ENCODE results near the gene CAPN14. TPM values are rescaled to one million over a fixed set of nuclear protein-coding genes. Genes with fewer than 3 reads are reported as not detected.

Gene CAPN14
- total RNA-seq, 2 experiments from 2014 or later = 0.20 to 0.30 TPM

- Histone ChIP-seq H3K36me3 (ENCODE audit: insufficient read depth, low read length) (no peaks in the 10 kb centered on the region), H3K27me3 (ENCODE audit: control insufficient read depth in 1 of 2, insufficient read depth in 2 of 2, low read length in 2 of 2) (peaks cover 33 to 43% of the 10 kb centered on the region in 2 experiments), H3K4me3 (ENCODE audit: low read length) (no peak overlapping the region), H3K4me1 (ENCODE audit: insufficient read depth, low read length) (peaks cover 10% of the 10 kb centered on the region), H3K9me3 (ENCODE audit: control insufficient read depth in 1 of 2, insufficient read depth in 1 of 2, low read length in 2 of 2) (no peaks in the 10 kb centered on the region), H3K27ac (ENCODE audit: low read depth in 1 of 2, low read length in 2 of 2) (no peak overlapping the region)
- TF ChIP-seq CTCF (IDR thresholded peaks at IDR 0.05) = no peak
- DNase-seq (no peak), ATAC-seq (ENCODE audit: poor library complexity) (no peak)
- Mint-ChIP-seq H3K9me3 (no peaks in the 10 kb centered on the region), H3K36me3 (ENCODE audit: low read depth) (no peaks in the 10 kb centered on the region), H3K4me3 (no peak overlapping the region), H3K27me3 (peaks cover 69% of the 10 kb centered on the region), H3K27ac (no peak overlapping the region), H3K4me1 (ENCODE audit: low read depth) (peaks cover 7% of the 10 kb centered on the region)
- intact Hi-C loops (cut with DNase I, micrococcal nuclease) = no loop called here
- ChIA-PET CTCF (no interaction called here), POLR2A (no interaction called here)
Observed at GRCh38 chr2:31132786-31133185, 84.5 kb downstream of the CAPN14 start.

- intact Hi-C loops (cut with DNase I, micrococcal nuclease) = no loop called here
Observed at GRCh38 chr2:31131871-31132270, 85.4 kb downstream of the CAPN14 start.

GRCh38 chr2:31129375-31130171, 87.7 kb downstream of the CAPN14 start:
- Mint-ChIP-seq H3K27ac (no peak overlapping the region), H3K27me3 (peaks cover 42% of the 10 kb centered on the region), H3K4me3 (no peak overlapping the region), H3K4me1 (ENCODE audit: low read depth) (no peaks in the 10 kb centered on the region), H3K9me3 (no peaks in the 10 kb centered on the region), H3K36me3 (ENCODE audit: low read depth) (no peaks in the 10 kb centered on the region)
- CTCF ChIA-PET = no interaction called here
- no peak for DNase-seq
- no peaks in the 10 kb centered on the region for H3K9me3 ChIP-seq (ENCODE audit: control insufficient read depth in 1 of 2, insufficient read depth in 1 of 2, low read length in 2 of 2)
- peaks cover 8 to 14% of the 10 kb centered on the region in 2 experiments for H3K27me3 ChIP-seq (ENCODE audit: control insufficient read depth in 1 of 2, insufficient read depth in 2 of 2, low read length in 2 of 2)
- no peak overlapping the region for H3K27ac ChIP-seq (ENCODE audit: low read depth in 1 of 2, low read length in 2 of 2)
- H3K4me1 ChIP-seq (ENCODE audit: insufficient read depth, low read length) = no peaks in the 10 kb centered on the region
- no peak overlapping the region for H3K4me3 ChIP-seq (ENCODE audit: low read length)
- no peaks in the 10 kb centered on the region for H3K36me3 ChIP-seq (ENCODE audit: insufficient read depth, low read length)
- intact Hi-C loops (cut with DNase I, micrococcal nuclease) = no loop called here
- POLR2A ChIA-PET = no interaction called here
- no peak for TF ChIP-seq CTCF (IDR thresholded peaks at IDR 0.05)
- ATAC-seq (ENCODE audit: poor library complexity) = no peak

More at GRCh38 chr2:31131871-31132270, 85.4 kb downstream of the CAPN14 start:
- no peaks in the 10 kb centered on the region for H3K36me3 ChIP-seq (ENCODE audit: insufficient read depth, low read length)
- H3K27me3 ChIP-seq (ENCODE audit: control insufficient read depth in 1 of 2, insufficient read depth in 2 of 2, low read length in 2 of 2) = peaks cover 29 to 37% of the 10 kb centered on the region in 2 experiments
- no peaks in the 10 kb centered on the region for H3K9me3 Mint-ChIP-seq
- H3K27me3 Mint-ChIP-seq = peaks cover 65% of the 10 kb centered on the region
- ATAC-seq (ENCODE audit: poor library complexity) = no peak
- H3K27ac Mint-ChIP-seq = no peak overlapping the region
- DNase-seq = no peak
- no peaks in the 10 kb centered on the region for H3K36me3 Mint-ChIP-seq (ENCODE audit: low read depth)
- peaks cover 3% of the 10 kb centered on the region for H3K4me1 Mint-ChIP-seq (ENCODE audit: low read depth)
- H3K4me3 ChIP-seq (ENCODE audit: low read length) = no peak overlapping the region
- POLR2A ChIA-PET = no interaction called here
- no peak overlapping the region for H3K27ac ChIP-seq (ENCODE audit: low read depth in 1 of 2, low read length in 2 of 2)
- H3K4me1 ChIP-seq (ENCODE audit: insufficient read depth, low read length) = peaks cover 3% of the 10 kb centered on the region
- H3K9me3 ChIP-seq (ENCODE audit: control insufficient read depth in 1 of 2, insufficient read depth in 1 of 2, low read length in 2 of 2) = no peaks in the 10 kb centered on the region
- no peak for TF ChIP-seq CTCF (IDR thresholded peaks at IDR 0.05)
- H3K4me3 Mint-ChIP-seq = no peak overlapping the region
- CTCF ChIA-PET = no interaction called here
